Measurements from ENCODE around the gene EI24. TPM values are rescaled to one million over a fixed set of nuclear protein-coding genes. Genes with fewer than 3 reads are reported as not detected.

EI24 gene
- total and polyA plus RNA-seq, 7 donors = 46.2 to 109 (median 76.2) TPM

- Histone ChIP-seq H3K27ac (no peak overlapping the region), H3K27me3 (no peaks in the 10 kb centered on the region), H3K9me3 (no peaks in the 10 kb centered on the region), H3K4me1 (no peaks in the 10 kb centered on the region), H3K36me3 (peaks cover 30 to 100% (median 78%) of the 10 kb centered on the region in 4 donors), H3K4me3 (no peak overlapping the region)
- TF ChIP-seq CTCF (IDR thresholded peaks at IDR 0.05) (no peak), EP300 (IDR thresholded peaks at IDR 0.05) (no peak), POLR2A (IDR thresholded peaks at IDR 0.05) (no peak), POLR2AphosphoS5 (IDR thresholded peaks at IDR 0.05) (no peak)
- DNase-seq = no peak
- WGBS, 2 donors = 92 to 95% methylated on average over 3 of the region's 3 CpGs
- intact Hi-C loops (cut with DNase I) = no loop called here
Observed at GRCh38 chr11:125603207-125603606, 33.9 kb downstream of the EI24 start.

GRCh38 chr11:125605417-125605816 is 36.1 kb downstream of the EI24 start:
- no peak overlapping the region for H3K4me3 ChIP-seq
- H3K4me1 ChIP-seq = no peaks in the 10 kb centered on the region
- DNase-seq = no peak
- H3K27ac ChIP-seq = no peak overlapping the region
- H3K27me3 ChIP-seq = no peaks in the 10 kb centered on the region
- H3K9me3 ChIP-seq = no peaks in the 10 kb centered on the region
- intact Hi-C loops (cut with DNase I) = no loop called here
- TF ChIP-seq POLR2AphosphoS5 (IDR thresholded peaks at IDR 0.05) (no peak), EP300 (IDR thresholded peaks at IDR 0.05) (no peak), CTCF (IDR thresholded peaks at IDR 0.05) (no peak), POLR2A (IDR thresholded peaks at IDR 0.05) (no peak)
- peaks cover 30 to 100% (median 86%) of the 10 kb centered on the region in 4 donors for H3K36me3 ChIP-seq

GRCh38 chr11:125609545-125609944 is 40.3 kb downstream of the EI24 start:
- H3K9me3 ChIP-seq = no peaks in the 10 kb centered on the region
- intact Hi-C loops (cut with DNase I) = no loop called here
- no peaks in the 10 kb centered on the region for H3K27me3 ChIP-seq
- no peak overlapping the region for H3K27ac ChIP-seq
- no peaks in the 10 kb centered on the region for H3K4me1 ChIP-seq
- WGBS, 2 donors = 83 to 89% methylated on average over 7 of the region's 7 CpGs
- DNase-seq = no peak
- no peak overlapping the region for H3K4me3 ChIP-seq
- peaks cover 38 to 100% (median 82%) of the 10 kb centered on the region in 4 donors for H3K36me3 ChIP-seq
- TF ChIP-seq POLR2A (IDR thresholded peaks at IDR 0.05) (no peak), POLR2AphosphoS5 (IDR thresholded peaks at IDR 0.05) (no peak), CTCF (IDR thresholded peaks at IDR 0.05) (no peak), EP300 (IDR thresholded peaks at IDR 0.05) (no peak)

- intact Hi-C loops (cut with DNase I) = no loop called here
- no peak for TF ChIP-seq CTCF (IDR thresholded peaks at IDR 0.05)
- no peak for TF ChIP-seq POLR2AphosphoS5 (IDR thresholded peaks at IDR 0.05)
- TF ChIP-seq EP300 (IDR thresholded peaks at IDR 0.05) = no peak
- TF ChIP-seq POLR2A (IDR thresholded peaks at IDR 0.05) = no peak
- no peak overlapping the region for H3K27ac ChIP-seq
- no peak overlapping the region for H3K4me3 ChIP-seq
- H3K36me3 ChIP-seq = peaks cover 30 to 83% (median 48%) of the 10 kb centered on the region in 4 donors
- 95 to 96% methylated on average over 4 of the region's 4 CpGs for WGBS, 2 donors
- H3K4me1 ChIP-seq = peaks cover 0 to 18% (median 2%) of the 10 kb centered on the region in 4 donors
- H3K9me3 ChIP-seq = no peaks in the 10 kb centered on the region
- no peaks in the 10 kb centered on the region for H3K27me3 ChIP-seq
- DNase-seq = no peak
Observed at GRCh38 chr11:125618383-125618782, 49.1 kb downstream of the EI24 start.

GRCh38 chr11:125621995-125622394 is 52.7 kb downstream of the EI24 start:
- Histone ChIP-seq H3K27ac (peak overlapping the region; percentile 4 to 94 (median 90)), H3K9me3 (no peaks in the 10 kb centered on the region), H3K27me3 (no peaks in the 10 kb centered on the region), H3K36me3 (peaks cover 19 to 47% (median 28%) of the 10 kb centered on the region in 4 donors), H3K4me3 (peak overlapping the region in 1 of 4 donors; percentile 5), H3K4me1 (peaks cover 0 to 45% (median 21%) of the 10 kb centered on the region in 4 donors)
- WGBS, 2 donors = 83 to 87% methylated on average over 2 of the region's 2 CpGs
- TF ChIP-seq POLR2AphosphoS5 (IDR thresholded peaks at IDR 0.05) (no peak), EP300 (IDR thresholded peaks at IDR 0.05) (no peak)
- intact Hi-C loops (cut with DNase I) = loop anchor here (10.0 kb wide), 2 partner anchors 47 to 127 kb away; partner anchors contain the start of gene FEZ1
- DNase-seq = no peak
